Measurements from ENCODE around the gene TSPAN2. TPM values are rescaled to one million over a fixed set of nuclear protein-coding genes. Genes with fewer than 3 reads are reported as not detected.

TSPAN2 gene
- total and polyA plus RNA-seq, 2 donors (not counting 3 experiments of a cell fraction or from before 2014, with no cell fraction given): 1.5 to 5.0 TPM

- no peak for DNase-seq (ENCODE audit: low read depth, low spot score)
- dilution Hi-C loops (cut with MboI; ENCODE audit: extremely low pct_ligation_motif_present, low sequenced_read_pairs): no loop called here
Measured at GRCh38 chr1:115135681-115136080, 46.4 kb upstream of the TSPAN2 start.

More at GRCh38 chr1:115135681-115136080, 46.4 kb upstream of the TSPAN2 start:
- CTCF ChIA-PET: interaction anchor here (1.0 to 8.6 kb wide), 5 partner anchors 12 to 571 kb away, joined by 3 to 259 read pairs (median 31); no protein-coding TSS in a partner anchor
- Histone ChIP-seq H3K79me2 (ENCODE audit: control insufficient read depth, insufficient read depth, low read length) (no peaks in the 10 kb centered on the region), H3K27ac (ENCODE audit: insufficient read depth, low read depth, low read length) (no peak overlapping the region), H3K9me3 (replicated peaks; ENCODE audit: control insufficient read depth, insufficient read depth, low read length) (no peaks in the 10 kb centered on the region), H3K9me1 (replicated peaks; ENCODE audit: control insufficient read depth, extremely low read depth, insufficient read depth, low read length) (no peaks in the 10 kb centered on the region), H3K4me3 (replicated peaks in 1 of 3; ENCODE audit: insufficient read depth in 1 of 3, low read depth in 1 of 3, low read length in 3 of 3) (no peak overlapping the region), H3K9ac (replicated peaks; ENCODE audit: extremely low read depth, insufficient read depth, low read length) (no peak overlapping the region), H3K27me3 (ENCODE audit: control insufficient read depth in 2 of 2, insufficient read depth in 2 of 2, low read length in 2 of 2) (no peaks in the 10 kb centered on the region), H3K4me1 (ENCODE audit: control insufficient read depth, extremely low read depth, insufficient read depth, low read length) (no peaks in the 10 kb centered on the region), H2AFZ (ENCODE audit: low read depth, low read length) (no peak overlapping the region), H3K36me3 (ENCODE audit: control insufficient read depth in 2 of 2, extremely low read depth in 1 of 2, insufficient read depth in 2 of 2, low read length in 2 of 2) (no peaks in the 10 kb centered on the region), H3K4me2 (ENCODE audit: insufficient read depth, low read length) (no peak overlapping the region), H4K20me1 (replicated peaks; ENCODE audit: control insufficient read depth, extremely low read depth, insufficient read depth, low read length) (no peaks in the 10 kb centered on the region)
- BruUV-seq (replicated peaks): no TSS peak
- intact Hi-C loops (cut with micrococcal nuclease): no loop called here
- TF ChIP-seq GATA2 (IDR thresholded peaks at IDR 0.05; ENCODE audit: insufficient read depth, insufficient read length, low read depth, low read length) (no peak), FOS (IDR thresholded peaks at IDR 0.05; ENCODE audit: borderline replicate concordance, insufficient read depth, low read length) (no peak), POLR2AphosphoS5 (IDR thresholded peaks at IDR 0.05; ENCODE audit: insufficient read depth, low read depth, low read length) (no peak), EZH2 (IDR thresholded peaks at IDR 0.05; ENCODE audit: borderline replicate concordance, low read depth, low read length, severe bottlenecking) (no peak), POLR2A (IDR thresholded peaks at IDR 0.05; ENCODE audit: low read depth, low read length) (no peak), MAX (IDR thresholded peaks at IDR 0.05; ENCODE audit: insufficient read depth, insufficient read length) (no peak), JUN (IDR thresholded peaks at IDR 0.05; ENCODE audit: borderline replicate concordance, insufficient read depth, insufficient read length, low read depth) (no peak), MYC (IDR thresholded peaks at IDR 0.05; ENCODE audit: low read depth, low read length) (no peak)
- TF ChIP-seq, protein P1, sequence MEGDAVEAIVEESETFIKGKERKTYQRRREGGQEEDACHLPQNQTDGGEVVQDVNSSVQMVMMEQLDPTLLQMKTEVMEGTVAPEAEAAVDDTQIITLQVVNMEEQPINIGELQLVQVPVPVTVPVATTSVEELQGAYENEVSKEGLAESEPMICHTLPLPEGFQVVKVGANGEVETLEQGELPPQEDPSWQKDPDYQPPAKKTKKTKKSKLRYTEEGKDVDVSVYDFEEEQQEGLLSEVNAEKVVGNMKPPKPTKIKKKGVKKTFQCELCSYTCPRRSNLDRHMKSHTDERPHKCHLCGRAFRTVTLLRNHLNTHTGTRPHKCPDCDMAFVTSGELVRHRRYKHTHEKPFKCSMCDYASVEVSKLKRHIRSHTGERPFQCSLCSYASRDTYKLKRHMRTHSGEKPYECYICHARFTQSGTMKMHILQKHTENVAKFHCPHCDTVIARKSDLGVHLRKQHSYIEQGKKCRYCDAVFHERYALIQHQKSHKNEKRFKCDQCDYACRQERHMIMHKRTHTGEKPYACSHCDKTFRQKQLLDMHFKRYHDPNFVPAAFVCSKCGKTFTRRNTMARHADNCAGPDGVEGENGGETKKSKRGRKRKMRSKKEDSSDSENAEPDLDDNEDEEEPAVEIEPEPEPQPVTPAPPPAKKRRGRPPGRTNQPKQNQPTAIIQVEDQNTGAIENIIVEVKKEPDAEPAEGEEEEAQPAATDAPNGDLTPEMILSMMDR (IDR thresholded peaks at IDR 0.05; ENCODE audit: extremely low read depth in 1 of 2, insufficient read depth in 1 of 2, low read depth in 1 of 2, low read length in 2 of 2): no peak
- POLR2A ChIA-PET: no interaction called here
- no peak for FAIRE-seq

Measured in endothelial cell of umbilical vein (primary cell).